Panc1 (cell line): ENCODE measurements around the gene NCOA5.

Experiments used
- POLR2AphosphoS5 ChIP-seq: IDR thresholded peaks from 2 replicates; pipeline ENCODE4 v1.6.1; 2012; ENCODE audit warnings: mild to moderate bottlenecking, low read depth, low read length, moderate library complexity
- SIN3A ChIP-seq: IDR thresholded peaks from 2 replicates; pipeline ENCODE4 v1.6.1; 2012; ENCODE audit warnings: low read depth, mild to moderate bottlenecking, low read length, moderate library complexity, borderline replicate concordance; ENCODE audit not compliant: insufficient read depth
- TF ChIP-seq, protein P1 (sequence below): fragments of 450-650 bp; IDR thresholded peaks from 2 replicates; pipeline ENCODE4 v1.5.1; 2017; ENCODE audit warnings: mild to moderate bottlenecking
- TF ChIP-seq, protein P2 (sequence below), 2 experiments: IDR thresholded peaks; 2 replicates each; pipeline ENCODE4 v1.6.1; 2011 to 2012; ENCODE audit warnings: low read depth in 2 of 2, control low read depth in 1 of 2, low read length in 1 of 2, mild to moderate bottlenecking in 1 of 2, moderate library complexity in 1 of 2; ENCODE audit not compliant: insufficient read depth in 1 of 2

DNA sequence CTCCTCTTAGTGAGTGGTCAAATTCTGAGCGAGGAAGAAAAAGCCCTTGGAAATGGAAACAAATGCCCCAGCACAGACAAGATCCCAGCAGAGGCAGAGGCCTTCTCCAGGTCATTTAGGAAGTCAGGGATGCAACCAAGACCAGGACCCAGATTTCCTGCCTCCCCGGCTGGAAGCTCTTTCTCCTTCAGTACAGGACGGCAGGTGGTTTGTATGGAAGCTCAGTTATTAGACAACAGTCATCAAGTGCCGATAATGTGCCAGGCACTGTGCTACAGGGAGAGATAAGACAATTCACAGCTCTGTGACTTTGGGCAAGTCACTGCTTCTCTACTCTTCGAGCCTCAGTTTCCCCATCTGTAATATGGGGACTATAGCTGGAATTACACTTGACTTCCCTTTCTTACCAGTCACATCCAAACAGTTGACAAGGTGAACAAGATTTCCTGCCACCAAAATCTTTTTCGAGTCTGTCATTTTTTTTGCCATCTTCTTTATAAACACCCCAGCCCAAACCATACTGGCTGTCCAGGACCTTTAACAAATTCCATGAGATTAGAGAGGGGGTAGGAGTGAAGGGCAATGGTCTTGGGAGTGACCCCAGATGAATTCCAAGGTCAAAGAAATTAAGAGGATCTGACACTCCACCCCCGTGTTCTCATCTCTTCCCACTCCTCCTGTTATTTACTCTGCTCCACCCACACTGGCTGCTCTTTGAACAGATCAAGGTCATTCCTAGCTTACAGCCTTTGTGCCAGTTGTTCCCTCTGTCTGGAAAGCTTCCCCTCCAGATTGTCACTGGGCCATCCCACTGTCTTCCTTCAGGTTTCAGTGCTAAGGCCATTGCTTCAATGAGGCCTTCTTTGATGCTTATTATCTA is 75.0 kb downstream of the NCOA5 start:
- TF ChIP-seq, protein P1, sequence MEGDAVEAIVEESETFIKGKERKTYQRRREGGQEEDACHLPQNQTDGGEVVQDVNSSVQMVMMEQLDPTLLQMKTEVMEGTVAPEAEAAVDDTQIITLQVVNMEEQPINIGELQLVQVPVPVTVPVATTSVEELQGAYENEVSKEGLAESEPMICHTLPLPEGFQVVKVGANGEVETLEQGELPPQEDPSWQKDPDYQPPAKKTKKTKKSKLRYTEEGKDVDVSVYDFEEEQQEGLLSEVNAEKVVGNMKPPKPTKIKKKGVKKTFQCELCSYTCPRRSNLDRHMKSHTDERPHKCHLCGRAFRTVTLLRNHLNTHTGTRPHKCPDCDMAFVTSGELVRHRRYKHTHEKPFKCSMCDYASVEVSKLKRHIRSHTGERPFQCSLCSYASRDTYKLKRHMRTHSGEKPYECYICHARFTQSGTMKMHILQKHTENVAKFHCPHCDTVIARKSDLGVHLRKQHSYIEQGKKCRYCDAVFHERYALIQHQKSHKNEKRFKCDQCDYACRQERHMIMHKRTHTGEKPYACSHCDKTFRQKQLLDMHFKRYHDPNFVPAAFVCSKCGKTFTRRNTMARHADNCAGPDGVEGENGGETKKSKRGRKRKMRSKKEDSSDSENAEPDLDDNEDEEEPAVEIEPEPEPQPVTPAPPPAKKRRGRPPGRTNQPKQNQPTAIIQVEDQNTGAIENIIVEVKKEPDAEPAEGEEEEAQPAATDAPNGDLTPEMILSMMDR = no peak
- no peak for TF ChIP-seq POLR2AphosphoS5
- TF ChIP-seq SIN3A = no peak
- TF ChIP-seq, protein P2, sequence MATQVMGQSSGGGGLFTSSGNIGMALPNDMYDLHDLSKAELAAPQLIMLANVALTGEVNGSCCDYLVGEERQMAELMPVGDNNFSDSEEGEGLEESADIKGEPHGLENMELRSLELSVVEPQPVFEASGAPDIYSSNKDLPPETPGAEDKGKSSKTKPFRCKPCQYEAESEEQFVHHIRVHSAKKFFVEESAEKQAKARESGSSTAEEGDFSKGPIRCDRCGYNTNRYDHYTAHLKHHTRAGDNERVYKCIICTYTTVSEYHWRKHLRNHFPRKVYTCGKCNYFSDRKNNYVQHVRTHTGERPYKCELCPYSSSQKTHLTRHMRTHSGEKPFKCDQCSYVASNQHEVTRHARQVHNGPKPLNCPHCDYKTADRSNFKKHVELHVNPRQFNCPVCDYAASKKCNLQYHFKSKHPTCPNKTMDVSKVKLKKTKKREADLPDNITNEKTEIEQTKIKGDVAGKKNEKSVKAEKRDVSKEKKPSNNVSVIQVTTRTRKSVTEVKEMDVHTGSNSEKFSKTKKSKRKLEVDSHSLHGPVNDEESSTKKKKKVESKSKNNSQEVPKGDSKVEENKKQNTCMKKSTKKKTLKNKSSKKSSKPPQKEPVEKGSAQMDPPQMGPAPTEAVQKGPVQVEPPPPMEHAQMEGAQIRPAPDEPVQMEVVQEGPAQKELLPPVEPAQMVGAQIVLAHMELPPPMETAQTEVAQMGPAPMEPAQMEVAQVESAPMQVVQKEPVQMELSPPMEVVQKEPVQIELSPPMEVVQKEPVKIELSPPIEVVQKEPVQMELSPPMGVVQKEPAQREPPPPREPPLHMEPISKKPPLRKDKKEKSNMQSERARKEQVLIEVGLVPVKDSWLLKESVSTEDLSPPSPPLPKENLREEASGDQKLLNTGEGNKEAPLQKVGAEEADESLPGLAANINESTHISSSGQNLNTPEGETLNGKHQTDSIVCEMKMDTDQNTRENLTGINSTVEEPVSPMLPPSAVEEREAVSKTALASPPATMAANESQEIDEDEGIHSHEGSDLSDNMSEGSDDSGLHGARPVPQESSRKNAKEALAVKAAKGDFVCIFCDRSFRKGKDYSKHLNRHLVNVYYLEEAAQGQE (IDR thresholded peaks at IDR 0.05; ENCODE audit: insufficient read depth in 1 of 2, low read depth in 2 of 2, low read length in 1 of 2) = no peak
